ENCODE results near the gene MARCKSL1.

DNA sequence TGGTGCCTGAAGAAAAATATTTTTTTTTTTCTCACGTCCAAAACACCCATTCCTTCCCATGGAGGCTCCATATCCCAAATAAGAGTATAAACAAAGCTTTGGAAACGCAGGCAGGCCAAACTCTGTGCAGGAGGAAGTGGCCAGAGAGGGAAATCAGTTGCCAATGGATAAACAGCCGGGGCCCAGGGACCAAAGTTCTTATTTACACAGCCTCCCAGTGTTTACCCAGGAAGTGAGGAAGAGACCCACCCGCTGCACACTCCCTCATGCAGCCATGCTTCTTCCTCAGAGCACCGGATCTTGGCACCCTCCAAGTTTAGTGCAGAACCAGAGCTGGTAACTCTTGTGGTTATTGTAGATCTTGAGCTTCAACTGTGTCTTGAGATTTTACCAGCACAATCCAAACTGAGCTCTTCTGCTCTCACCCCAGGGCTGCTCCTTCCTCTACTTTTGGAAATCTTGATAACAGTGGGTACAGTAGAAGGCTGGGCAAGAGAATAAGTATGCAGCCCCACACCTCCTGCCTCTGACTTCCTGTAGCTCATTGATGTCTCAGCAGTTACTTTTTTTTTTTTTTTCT, 14.2 kb downstream of the MARCKSL1 start:
- TF ChIP-seq, protein P1, sequence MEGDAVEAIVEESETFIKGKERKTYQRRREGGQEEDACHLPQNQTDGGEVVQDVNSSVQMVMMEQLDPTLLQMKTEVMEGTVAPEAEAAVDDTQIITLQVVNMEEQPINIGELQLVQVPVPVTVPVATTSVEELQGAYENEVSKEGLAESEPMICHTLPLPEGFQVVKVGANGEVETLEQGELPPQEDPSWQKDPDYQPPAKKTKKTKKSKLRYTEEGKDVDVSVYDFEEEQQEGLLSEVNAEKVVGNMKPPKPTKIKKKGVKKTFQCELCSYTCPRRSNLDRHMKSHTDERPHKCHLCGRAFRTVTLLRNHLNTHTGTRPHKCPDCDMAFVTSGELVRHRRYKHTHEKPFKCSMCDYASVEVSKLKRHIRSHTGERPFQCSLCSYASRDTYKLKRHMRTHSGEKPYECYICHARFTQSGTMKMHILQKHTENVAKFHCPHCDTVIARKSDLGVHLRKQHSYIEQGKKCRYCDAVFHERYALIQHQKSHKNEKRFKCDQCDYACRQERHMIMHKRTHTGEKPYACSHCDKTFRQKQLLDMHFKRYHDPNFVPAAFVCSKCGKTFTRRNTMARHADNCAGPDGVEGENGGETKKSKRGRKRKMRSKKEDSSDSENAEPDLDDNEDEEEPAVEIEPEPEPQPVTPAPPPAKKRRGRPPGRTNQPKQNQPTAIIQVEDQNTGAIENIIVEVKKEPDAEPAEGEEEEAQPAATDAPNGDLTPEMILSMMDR (conservative IDR thresholded peaks at IDR 0.05; ENCODE audit: low read depth, low read length): no peak
- TF ChIP-seq EZH2 (IDR thresholded peaks at IDR 0.05; ENCODE audit: borderline replicate concordance, low read depth, low read length, poor library complexity, severe bottlenecking): no peak
